Stomach smooth muscle (tissue), 2 donors: ENCODE data around the gene THAP7.
A peak's percentile ranks its signal among the peaks of the same experiment; 100 is the strongest.

Experiments used
- H3K27ac ChIP-seq: one replicate; pipeline ENCODE4 v1.7.0; 2013; ENCODE audit warnings: mild to moderate bottlenecking, low read length, inconsistent platforms
- H3K27me3 ChIP-seq, 2 donors: one replicate each; pipeline ENCODE4 v1.7.0; 2013; ENCODE audit warnings: low read length in 2 of 2; ENCODE audit not compliant: insufficient read depth in 2 of 2, control insufficient read depth in 1 of 2
- H3K36me3 ChIP-seq, 2 donors: one replicate each; pipeline ENCODE4 v1.7.0; 2013; ENCODE audit warnings: low read length in 2 of 2; ENCODE audit not compliant: control insufficient read depth in 2 of 2, insufficient read depth in 2 of 2
- H3K4me1 ChIP-seq: one replicate; pipeline ENCODE4 v1.7.0; 2013; ENCODE audit warnings: low read length; ENCODE audit not compliant: control insufficient read depth, insufficient read depth
- H3K4me3 ChIP-seq, 2 donors: one replicate each; pipeline ENCODE4 v1.7.0; 2013; ENCODE audit warnings: low read length in 2 of 2
- H3K9ac ChIP-seq, 2 donors: one replicate each; pipeline ENCODE4 v1.7.0; 2013; ENCODE audit warnings: low read length in 2 of 2, mild to moderate bottlenecking in 1 of 2
- H3K9me3 ChIP-seq, 2 donors: one replicate each; pipeline ENCODE4 v1.7.0; 2013; ENCODE audit warnings: low read length in 2 of 2; ENCODE audit not compliant: control insufficient read depth in 2 of 2
- donor health status: healthy.
- donor health status: Pancreatic carcinoma.

Gene THAP7

GRCh38 chr22:20957102-20957682 lies 44.7 kb downstream of the THAP7 start:
- Histone ChIP-seq H3K27ac (no peak overlapping the region), H3K4me1 (peaks cover 15% of the 10 kb centered on the region), H3K9ac (peak overlapping the region; percentile 58 to 63), H3K36me3 (peaks cover 9 to 12% of the 10 kb centered on the region in 2 donors), H3K27me3 (no peaks in the 10 kb centered on the region), H3K9me3 (no peaks in the 10 kb centered on the region), H3K4me3 (peak overlapping the region; percentile 63 to 82)

- Histone ChIP-seq H3K9me3 (no peaks in the 10 kb centered on the region), H3K4me1 (peaks cover 15% of the 10 kb centered on the region), H3K36me3 (peaks cover 15 to 18% of the 10 kb centered on the region in 2 donors), H3K9ac (peak overlapping the region; percentile 58 to 63), H3K27ac (no peak overlapping the region), H3K4me3 (peak overlapping the region; percentile 63 to 82), H3K27me3 (no peaks in the 10 kb centered on the region)
Observed at GRCh38 chr22:20956258-20957101, 45.4 kb downstream of the THAP7 start.

GRCh38 chr22:20955548-20955947 lies 46.4 kb downstream of the THAP7 start:
- no peak overlapping the region for H3K9ac ChIP-seq
- H3K36me3 ChIP-seq, result peaks cover 25 to 27% of the 10 kb centered on the region in 2 donors
- H3K9me3 ChIP-seq, result no peaks in the 10 kb centered on the region
- peaks cover 15% of the 10 kb centered on the region for H3K4me1 ChIP-seq
- no peak overlapping the region for H3K27ac ChIP-seq
- no peak overlapping the region for H3K4me3 ChIP-seq
- no peaks in the 10 kb centered on the region for H3K27me3 ChIP-seq

DNA sequence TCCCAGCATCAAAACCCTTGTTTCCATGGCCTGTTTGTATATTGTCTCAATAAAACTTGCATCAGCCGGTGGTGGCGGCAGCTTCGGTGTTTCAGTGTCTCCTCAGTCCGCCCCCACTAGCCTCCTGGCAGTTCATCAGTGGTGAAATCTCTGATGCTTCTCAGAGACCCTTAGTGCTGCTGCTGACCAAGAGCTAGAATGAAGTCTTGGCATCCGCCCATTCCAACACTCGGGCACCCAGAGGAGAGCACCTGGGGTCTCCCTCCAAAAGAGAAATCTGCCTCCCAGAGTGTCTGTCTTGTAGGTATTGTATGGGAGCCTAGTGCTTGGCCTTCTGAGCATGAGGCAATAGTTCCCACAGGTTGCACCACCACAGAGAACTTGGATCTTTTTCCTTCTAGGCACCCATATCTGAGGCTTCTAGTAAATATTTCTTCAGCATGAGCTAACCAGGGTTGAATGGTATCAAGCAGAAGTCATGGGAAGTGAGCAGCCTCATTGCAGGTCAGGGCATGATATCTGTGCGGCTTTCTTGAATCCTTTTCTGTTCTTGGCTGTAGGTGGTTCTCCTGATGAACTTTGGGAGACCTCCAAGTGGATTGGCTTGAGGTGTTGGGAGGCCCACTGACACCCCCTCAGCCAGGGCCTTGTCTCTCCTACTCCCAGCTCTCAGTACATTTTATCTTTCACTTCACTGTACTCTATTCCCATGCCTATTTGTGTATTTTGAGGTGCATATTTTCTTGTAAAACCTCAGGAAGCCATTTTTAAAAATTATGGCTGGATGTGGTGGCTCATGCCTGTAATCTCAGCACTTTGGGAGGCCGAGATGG lies 48.0 kb downstream of the THAP7 start:
- no peaks in the 10 kb centered on the region for H3K27me3 ChIP-seq
- H3K4me3 ChIP-seq, result no peak overlapping the region
- peaks cover 31 to 35% of the 10 kb centered on the region in 2 donors for H3K36me3 ChIP-seq
- no peaks in the 10 kb centered on the region for H3K9me3 ChIP-seq
- no peak overlapping the region for H3K27ac ChIP-seq
- H3K4me1 ChIP-seq, result peaks cover 15% of the 10 kb centered on the region
- H3K9ac ChIP-seq, result no peak overlapping the region

- H3K27ac ChIP-seq, result no peak overlapping the region
- H3K9me3 ChIP-seq, result no peaks in the 10 kb centered on the region
- peaks cover 13% of the 10 kb centered on the region for H3K4me1 ChIP-seq
- H3K4me3 ChIP-seq, result no peak overlapping the region
- peaks cover 31 to 35% of the 10 kb centered on the region in 2 donors for H3K36me3 ChIP-seq
- no peaks in the 10 kb centered on the region for H3K27me3 ChIP-seq
- H3K9ac ChIP-seq, result no peak overlapping the region
Observed at GRCh38 chr22:20953342-20953608, 48.6 kb downstream of the THAP7 start.

- peaks cover 8% of the 10 kb centered on the region for H3K4me1 ChIP-seq
- no peaks in the 10 kb centered on the region for H3K27me3 ChIP-seq
- no peaks in the 10 kb centered on the region for H3K9me3 ChIP-seq
- no peak overlapping the region for H3K27ac ChIP-seq
- H3K36me3 ChIP-seq, result peaks cover 31 to 35% of the 10 kb centered on the region in 2 donors
- H3K4me3 ChIP-seq, result no peak overlapping the region
- H3K9ac ChIP-seq, result no peak overlapping the region
Observed at GRCh38 chr22:20952544-20953341, 49.2 kb downstream of the THAP7 start.

DNA sequence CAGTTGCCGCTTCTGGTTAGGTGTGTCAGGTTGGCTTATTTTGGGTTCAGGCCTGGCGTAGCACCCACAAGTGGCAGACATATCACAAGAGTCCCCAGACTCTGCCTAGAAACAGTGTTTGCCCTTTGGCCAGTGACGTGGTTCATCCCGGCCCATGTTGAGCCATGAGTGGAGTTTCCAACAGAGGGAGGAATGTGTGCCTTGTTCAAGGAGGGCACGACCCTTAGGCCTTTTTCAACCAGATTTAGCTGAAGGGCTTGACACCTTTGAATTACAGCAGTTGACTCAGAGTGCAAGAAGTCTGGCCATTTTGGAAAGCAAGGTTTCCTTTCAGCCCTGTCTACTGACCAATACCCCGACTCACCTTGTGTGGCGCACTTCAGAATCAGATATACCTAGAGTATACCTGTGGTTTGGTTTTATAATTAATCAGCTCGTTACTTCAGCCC lies 50.0 kb downstream of the THAP7 start:
- H3K27ac ChIP-seq, result no peak overlapping the region
- H3K4me1 ChIP-seq, result peaks cover 4% of the 10 kb centered on the region
- H3K9ac ChIP-seq, result no peak overlapping the region
- H3K9me3 ChIP-seq, result no peaks in the 10 kb centered on the region
- H3K36me3 ChIP-seq, result peaks cover 31 to 35% of the 10 kb centered on the region in 2 donors
- no peaks in the 10 kb centered on the region for H3K27me3 ChIP-seq
- no peak overlapping the region for H3K4me3 ChIP-seq

- Histone ChIP-seq H3K9ac (no peak overlapping the region), H3K36me3 (peaks cover 31 to 35% of the 10 kb centered on the region in 2 donors), H3K4me1 (no peaks in the 10 kb centered on the region), H3K9me3 (no peaks in the 10 kb centered on the region), H3K27ac (no peak overlapping the region), H3K4me3 (no peak overlapping the region), H3K27me3 (no peaks in the 10 kb centered on the region)
Observed at GRCh38 chr22:20951151-20951931, 50.6 kb downstream of the THAP7 start.

- Histone ChIP-seq H3K9me3 (no peaks in the 10 kb centered on the region), H3K27ac (no peak overlapping the region), H3K4me1 (peaks cover under 1% of the 10 kb centered on the region), H3K27me3 (no peaks in the 10 kb centered on the region), H3K36me3 (peaks cover 31 to 35% of the 10 kb centered on the region in 2 donors), H3K4me3 (no peak overlapping the region), H3K9ac (no peak overlapping the region)
Observed at GRCh38 chr22:20949698-20950183, 52.2 kb downstream of the THAP7 start.
